Endothelial cell of umbilical vein (primary cell): ENCODE results near the gene MAN1A1. TPM values are rescaled to one million over a fixed set of nuclear protein-coding genes. Genes with fewer than 3 reads are reported as not detected.

Source experiments
- BruUV-seq: library from RNA; stranded (reverse); fragments of 400-500 nt; replicated peaks from 2 replicates; lab custom pipeline; 2021; lab: Mats Ljungman, UMichigan
- CTCF ChIA-PET: fragments of 300-600, 350-600 bp; sonication (Branson Sonifier 250); formaldehyde crosslinking; loops from one replicate; lab custom pipeline; 2021; ENCODE audit warnings: antibody characterized with exemption, inconsistent platforms; lab: Charles Lee
- POLR2A ChIA-PET: fragments of 300-600, 350-600 bp; sonication (Branson Sonifier 250); formaldehyde crosslinking; loops from one replicate; lab custom pipeline; 2021; ENCODE audit warnings: antibody characterized with exemption, inconsistent platforms; lab: Charles Lee
- DNase-seq: peaks from one replicate; pipeline ENCODE4 v3.0.0-alpha.2; 2011; ENCODE audit warnings: low read depth, low spot score
- FAIRE-seq: peaks from 2 replicates; lab custom pipeline; 2011; peaks lifted over from hg19 to GRCh38; lab: Jason Lieb, UNC
- H2AFZ ChIP-seq: 2 replicates; pipeline ENCODE4 v1.6.0; 2012; ENCODE audit warnings: low read depth, low read length, control low read depth, inconsistent platforms
- H3K27ac ChIP-seq: 2 replicates; pipeline ENCODE4 v1.5.1; 2011; ENCODE audit warnings: low read depth, mild to moderate bottlenecking, control low read depth, low read length, moderate library complexity; ENCODE audit not compliant: insufficient read depth
- H3K27me3 ChIP-seq, 2 experiments: 2 replicates each; pipeline versions ENCODE4 v1.6.0 to v1.6.1; 2011; ENCODE audit warnings: low read length in 2 of 2, mixed read lengths in 1 of 2; ENCODE audit not compliant: control insufficient read depth in 2 of 2, insufficient read depth in 2 of 2
- H3K36me3 ChIP-seq, 2 experiments: 2 replicates in 1 of 2; 3 replicates in 1 of 2; pipeline ENCODE4 v1.5.1; 2011; ENCODE audit warnings: low read length in 2 of 2, mild to moderate bottlenecking in 1 of 2, moderate library complexity in 1 of 2; ENCODE audit not compliant: control insufficient read depth in 2 of 2, insufficient read depth in 2 of 2; ENCODE audit errors: extremely low read depth in 1 of 2
- H3K4me1 ChIP-seq: 3 replicates; pipeline ENCODE4 v1.5.1; 2011; ENCODE audit warnings: mild to moderate bottlenecking, low read length; ENCODE audit not compliant: control insufficient read depth, insufficient read depth; ENCODE audit errors: extremely low read depth
- H3K4me2 ChIP-seq: 2 replicates; pipeline ENCODE4 v1.6.1; 2011; ENCODE audit warnings: low read length, control low read depth, mixed read lengths; ENCODE audit not compliant: insufficient read depth
- H3K4me3 ChIP-seq, 3 experiments: fragments of 200-600 bp in 1 of 3; sonication (generic), shearing (Covaris generic) in 1 of 3; replicated peaks in 1 of 3; 2 replicates each; pipeline ENCODE4 v1.5.1; 2011 to 2016; ENCODE audit warnings: control low read depth in 3 of 3, low read length in 3 of 3, mild to moderate bottlenecking in 2 of 3, inconsistent platforms in 1 of 3, low read depth in 1 of 3, moderate library complexity in 1 of 3; ENCODE audit not compliant: insufficient read depth in 1 of 3
- H3K79me2 ChIP-seq: 2 replicates; pipeline ENCODE4 v1.6.0; 2012; ENCODE audit warnings: low read length, inconsistent platforms; ENCODE audit not compliant: control insufficient read depth, insufficient read depth
- H3K9ac ChIP-seq: replicated peaks from 2 replicates; pipeline ENCODE3; 2011; ENCODE audit warnings: low read length, control low read depth; ENCODE audit not compliant: insufficient read depth; ENCODE audit errors: extremely low read depth
- H3K9me1 ChIP-seq: replicated peaks from 3 replicates; pipeline ENCODE4 v1.6.0; 2011; ENCODE audit warnings: mild to moderate bottlenecking, low read length; ENCODE audit not compliant: control insufficient read depth, insufficient read depth; ENCODE audit errors: extremely low read depth
- H3K9me3 ChIP-seq: replicated peaks from 2 replicates; pipeline ENCODE4 v1.5.1; 2012; ENCODE audit warnings: low read length, inconsistent platforms; ENCODE audit not compliant: control insufficient read depth, insufficient read depth
- H4K20me1 ChIP-seq: replicated peaks from 2 replicates; pipeline ENCODE3; 2011; ENCODE audit warnings: mild to moderate bottlenecking, low read length; ENCODE audit not compliant: control insufficient read depth, insufficient read depth; ENCODE audit errors: extremely low read depth
- EZH2 ChIP-seq: IDR thresholded peaks from 2 replicates; pipeline ENCODE4 v1.6.1; 2012; ENCODE audit warnings: borderline replicate concordance, low read depth, mild to moderate bottlenecking, moderate library complexity, low read length, inconsistent platforms; ENCODE audit not compliant: severe bottlenecking
- FOS ChIP-seq: IDR thresholded peaks from 2 replicates; pipeline ENCODE4 v1.6.1; 2011; ENCODE audit warnings: mild to moderate bottlenecking, low read length, moderate library complexity, borderline replicate concordance; ENCODE audit not compliant: insufficient read depth
- GATA2 ChIP-seq: IDR thresholded peaks from 2 replicates; pipeline ENCODE4 v1.7.0; 2011; ENCODE audit warnings: low read depth, mild to moderate bottlenecking, moderate library complexity, mixed read lengths, low read length; ENCODE audit not compliant: insufficient read length, insufficient read depth
- JUN ChIP-seq: IDR thresholded peaks from 2 replicates; pipeline ENCODE4 v1.6.1; 2011; ENCODE audit warnings: borderline replicate concordance, low read depth; ENCODE audit not compliant: insufficient read length, insufficient read depth
- MYC ChIP-seq: IDR thresholded peaks from one replicate; pipeline ENCODE4 v1.6.1; 2011; ENCODE audit warnings: mild to moderate bottlenecking, low read depth, low read length
- POLR2A ChIP-seq: IDR thresholded peaks from 2 replicates; pipeline ENCODE4 v1.6.1; 2012; ENCODE audit warnings: low read depth, mild to moderate bottlenecking, control low read depth, low read length
- POLR2AphosphoS5 ChIP-seq: IDR thresholded peaks from 2 replicates; pipeline ENCODE4 v1.6.1; 2012; ENCODE audit warnings: low read depth, mild to moderate bottlenecking, control low read depth, low read length, moderate library complexity; ENCODE audit not compliant: insufficient read depth
- dilution Hi-C: fragments of 300-500 bp; cut with MboI; formaldehyde crosslinking; loops from one replicate; pipeline ENCODE4 v1.15.0; 2019; ENCODE audit warnings: low sequenced_read_pairs; ENCODE audit not compliant: extremely low pct_ligation_motif_present
- intact Hi-C: fragments of 100-400 bp; cut with micrococcal nuclease; formaldehyde crosslinking; loops from one replicate; pipeline ENCODE4 v1.10.0; 2022
- polyA plus RNA-seq, 4 experiments: library from polyadenylated mRNA; depleted of rRNA in 3 of 4; stranded (reverse) in 3 of 4; unstranded in 1 of 4; fragments of >200 nt; gene quantifications; 2 replicates each; pipeline versions ENCODE4 v1.2.1 to v1.2.3, GENCODE V29; 2011 to 2012; ENCODE audit warnings: missing spikeins in 1 of 4
- total RNA-seq: library from RNA; stranded (reverse); gene quantifications from 2 replicates; pipeline ENCODE4 v1.2.3, GENCODE V29; 2021
- TF ChIP-seq, protein P1 (sequence below), 2 donors: IDR thresholded peaks; 1 replicate in 1 of 2; 2 replicates in 1 of 2; pipeline ENCODE4 v1.5.1; 2011; ENCODE audit warnings: low read length in 2 of 2, mild to moderate bottlenecking in 2 of 2, moderate library complexity in 2 of 2, control low read depth in 1 of 2, inconsistent platforms in 1 of 2, low read depth in 1 of 2; ENCODE audit not compliant: insufficient read depth in 1 of 2; ENCODE audit errors: extremely low read depth in 1 of 2
- TF ChIP-seq, protein P2 (sequence below): IDR thresholded peaks from 2 replicates; pipeline ENCODE4 v1.6.1; 2011; ENCODE audit not compliant: insufficient read depth, insufficient read length

Gene MAN1A1
- total and polyA plus RNA-seq, 2 donors (not counting 3 experiments of a cell fraction or from before 2014, with no cell fraction given), result 3.3 to 12.9 TPM

DNA sequence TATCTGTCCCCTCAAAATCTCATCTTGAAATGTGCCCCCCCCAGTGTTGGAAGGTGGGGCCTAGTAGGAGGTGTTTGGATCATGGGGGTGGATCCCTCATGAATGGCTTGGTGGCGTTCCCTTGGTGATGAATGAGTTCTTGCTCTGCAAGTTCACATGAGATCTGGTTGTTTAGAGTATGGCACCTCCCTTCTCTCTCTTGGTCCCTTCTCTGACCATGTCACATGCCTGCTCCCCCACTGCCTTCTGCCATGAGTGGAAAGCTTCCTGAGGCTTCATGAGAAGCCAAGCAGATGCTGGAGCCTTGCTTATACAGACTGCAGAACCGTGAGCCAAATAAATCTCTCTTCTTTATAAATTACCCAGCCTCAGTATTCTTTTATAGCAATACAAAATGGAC lies 70.9 kb downstream of the MAN1A1 start:
- TF ChIP-seq GATA2 (no peak), POLR2A (no peak), EZH2 (no peak), MYC (no peak), JUN (no peak), FOS (no peak), POLR2AphosphoS5 (no peak)
- TF ChIP-seq, protein P1, sequence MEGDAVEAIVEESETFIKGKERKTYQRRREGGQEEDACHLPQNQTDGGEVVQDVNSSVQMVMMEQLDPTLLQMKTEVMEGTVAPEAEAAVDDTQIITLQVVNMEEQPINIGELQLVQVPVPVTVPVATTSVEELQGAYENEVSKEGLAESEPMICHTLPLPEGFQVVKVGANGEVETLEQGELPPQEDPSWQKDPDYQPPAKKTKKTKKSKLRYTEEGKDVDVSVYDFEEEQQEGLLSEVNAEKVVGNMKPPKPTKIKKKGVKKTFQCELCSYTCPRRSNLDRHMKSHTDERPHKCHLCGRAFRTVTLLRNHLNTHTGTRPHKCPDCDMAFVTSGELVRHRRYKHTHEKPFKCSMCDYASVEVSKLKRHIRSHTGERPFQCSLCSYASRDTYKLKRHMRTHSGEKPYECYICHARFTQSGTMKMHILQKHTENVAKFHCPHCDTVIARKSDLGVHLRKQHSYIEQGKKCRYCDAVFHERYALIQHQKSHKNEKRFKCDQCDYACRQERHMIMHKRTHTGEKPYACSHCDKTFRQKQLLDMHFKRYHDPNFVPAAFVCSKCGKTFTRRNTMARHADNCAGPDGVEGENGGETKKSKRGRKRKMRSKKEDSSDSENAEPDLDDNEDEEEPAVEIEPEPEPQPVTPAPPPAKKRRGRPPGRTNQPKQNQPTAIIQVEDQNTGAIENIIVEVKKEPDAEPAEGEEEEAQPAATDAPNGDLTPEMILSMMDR (IDR thresholded peaks at IDR 0.05; ENCODE audit: extremely low read depth in 1 of 2, insufficient read depth in 1 of 2, low read depth in 1 of 2, low read length in 2 of 2), result no peak
- TF ChIP-seq, protein P2, sequence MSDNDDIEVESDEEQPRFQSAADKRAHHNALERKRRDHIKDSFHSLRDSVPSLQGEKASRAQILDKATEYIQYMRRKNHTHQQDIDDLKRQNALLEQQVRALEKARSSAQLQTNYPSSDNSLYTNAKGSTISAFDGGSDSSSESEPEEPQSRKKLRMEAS, result no peak

More for the DNA sequence above, 70.9 kb downstream of the MAN1A1 start:
- FAIRE-seq (no peak), DNase-seq (no peak)
- H3K79me2 ChIP-seq, result no peaks in the 10 kb centered on the region
- ChIA-PET CTCF (no interaction called here), POLR2A (no interaction called here)
- H3K9me3 ChIP-seq, result no peaks in the 10 kb centered on the region
- H3K4me2 ChIP-seq, result no peak overlapping the region
- no peak overlapping the region for H3K27ac ChIP-seq
- no peak overlapping the region for H3K4me3 ChIP-seq
- intact Hi-C loops (no loop called here), dilution Hi-C loops (no loop called here)
- H3K27me3 ChIP-seq, result no peaks in the 10 kb centered on the region
- no peak overlapping the region for H2AFZ ChIP-seq
- no TSS peak for BruUV-seq
- H3K36me3 ChIP-seq, result no peaks in the 10 kb centered on the region
- H4K20me1 ChIP-seq, result no peaks in the 10 kb centered on the region
- no peaks in the 10 kb centered on the region for H3K4me1 ChIP-seq
- H3K9me1 ChIP-seq, result no peaks in the 10 kb centered on the region
- no peak overlapping the region for H3K9ac ChIP-seq
